Measurements from ENCODE around the gene MCOLN2.

MCOLN2 gene

GRCh38 chr1:84890566-84890965, 106.3 kb downstream of the MCOLN2 start:
- FAIRE-seq = no peak

- FAIRE-seq = no peak
Observed at GRCh38 chr1:84889437-84889836, 107.5 kb downstream of the MCOLN2 start.

GRCh38 chr1:84888753-84889152, 108.2 kb downstream of the MCOLN2 start:
- no peak for FAIRE-seq

- no peak for FAIRE-seq
Observed at GRCh38 chr1:84887261-84887934, 109.5 kb downstream of the MCOLN2 start.

GRCh38 chr1:84885469-84885868, 111.4 kb downstream of the MCOLN2 start:
- no peak for FAIRE-seq

- no peak for FAIRE-seq
Observed at GRCh38 chr1:84884671-84885389, 112.1 kb downstream of the MCOLN2 start.

GRCh38 chr1:84883286-84883685, 113.6 kb downstream of the MCOLN2 start:
- no peak for FAIRE-seq

- FAIRE-seq = no peak
Observed at GRCh38 chr1:84877592-84877991, 119.3 kb downstream of the MCOLN2 start.

GRCh38 chr1:84876353-84876752, 120.6 kb downstream of the MCOLN2 start:
- FAIRE-seq = no peak
